ENCODE measurements around the gene DYNLT2B.

GRCh38 chr3:196340466-196340865, 22.4 kb upstream of the DYNLT2B start:
- no peak for TF ChIP-seq POLR2AphosphoS5 (IDR thresholded peaks at IDR 0.05; ENCODE audit: low read depth, low read length)
- TF ChIP-seq SIN3A (IDR thresholded peaks at IDR 0.05; ENCODE audit: borderline replicate concordance, insufficient read depth, low read length), result no peak
- TF ChIP-seq REST (IDR thresholded peaks at IDR 0.05; ENCODE audit: insufficient read depth in 1 of 2, low read depth in 2 of 2, low read length in 2 of 2), result no peak
- TF ChIP-seq TAF1 (IDR thresholded peaks at IDR 0.05; ENCODE audit: borderline replicate concordance, insufficient read depth, low read length), result no peak
- no peak for TF ChIP-seq FOXP2 (optimal IDR thresholded peaks at IDR 0.05; ENCODE audit: borderline replicate concordance, extremely low read depth, extremely low read length, insufficient read depth)
